ENCODE data around the gene LRIG1.

GRCh38 chr3:66439666-66440344 lies 61.0 kb downstream of the LRIG1 start:
- TF ChIP-seq CTCF (IDR thresholded peaks at IDR 0.05) (no peak), POLR2A (IDR thresholded peaks at IDR 0.05) (no peak), POLR2AphosphoS5 (IDR thresholded peaks at IDR 0.05; ENCODE audit: insufficient read depth in 1 of 2, low read depth in 1 of 2) (no peak)
